Hippocampal formation (tissue), 2 donors: ENCODE data around the gene EN1.

Experiments
- DNase-seq, 2 donors: peaks; one replicate each; lab custom pipeline; 2025; lab: John Stamatoyannopoulos, UW

Gene EN1

DNA sequence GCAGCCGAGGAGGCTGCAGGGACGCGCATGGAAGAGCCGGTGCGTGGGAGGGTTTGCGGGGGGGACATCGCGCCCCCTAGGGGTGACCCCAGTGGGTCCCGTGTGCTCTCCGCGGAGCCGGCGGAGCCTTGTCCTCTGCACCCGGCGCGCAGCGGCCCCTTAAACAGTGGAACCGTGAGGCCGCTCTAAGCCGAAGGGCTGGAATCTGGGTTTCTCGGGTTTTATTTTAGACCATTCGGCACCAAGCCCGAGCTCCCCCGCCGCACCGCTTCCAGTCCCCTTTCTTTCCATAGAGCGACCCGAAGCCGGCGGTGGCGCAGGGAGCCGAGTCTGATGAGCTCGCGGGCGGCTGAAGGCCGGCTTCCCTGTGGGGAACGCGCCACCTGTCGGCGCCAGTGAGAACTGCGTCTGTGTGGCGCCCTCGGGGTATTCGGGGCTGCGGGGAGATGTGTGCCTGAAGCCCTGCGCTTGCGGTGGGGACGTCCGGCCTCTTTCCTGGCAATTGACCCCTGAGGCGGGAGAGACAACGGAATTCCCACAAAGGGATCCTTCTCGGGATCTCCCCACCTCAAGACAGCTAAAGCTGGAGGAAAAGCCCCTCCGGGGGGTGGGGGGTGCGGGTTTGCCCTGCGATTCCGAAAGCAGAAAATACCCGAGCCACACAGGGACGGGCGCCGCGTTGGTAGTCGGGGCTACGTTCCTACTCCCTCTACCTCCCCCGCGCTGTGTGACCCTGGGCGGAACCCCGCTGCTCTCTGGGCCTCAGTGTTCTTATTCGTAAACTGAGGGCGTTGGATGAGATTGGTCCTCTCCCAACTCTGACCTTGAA, 8.2 kb upstream of the EN1 start:
- peak; percentile 21 to 62 for DNase-seq

DNA sequence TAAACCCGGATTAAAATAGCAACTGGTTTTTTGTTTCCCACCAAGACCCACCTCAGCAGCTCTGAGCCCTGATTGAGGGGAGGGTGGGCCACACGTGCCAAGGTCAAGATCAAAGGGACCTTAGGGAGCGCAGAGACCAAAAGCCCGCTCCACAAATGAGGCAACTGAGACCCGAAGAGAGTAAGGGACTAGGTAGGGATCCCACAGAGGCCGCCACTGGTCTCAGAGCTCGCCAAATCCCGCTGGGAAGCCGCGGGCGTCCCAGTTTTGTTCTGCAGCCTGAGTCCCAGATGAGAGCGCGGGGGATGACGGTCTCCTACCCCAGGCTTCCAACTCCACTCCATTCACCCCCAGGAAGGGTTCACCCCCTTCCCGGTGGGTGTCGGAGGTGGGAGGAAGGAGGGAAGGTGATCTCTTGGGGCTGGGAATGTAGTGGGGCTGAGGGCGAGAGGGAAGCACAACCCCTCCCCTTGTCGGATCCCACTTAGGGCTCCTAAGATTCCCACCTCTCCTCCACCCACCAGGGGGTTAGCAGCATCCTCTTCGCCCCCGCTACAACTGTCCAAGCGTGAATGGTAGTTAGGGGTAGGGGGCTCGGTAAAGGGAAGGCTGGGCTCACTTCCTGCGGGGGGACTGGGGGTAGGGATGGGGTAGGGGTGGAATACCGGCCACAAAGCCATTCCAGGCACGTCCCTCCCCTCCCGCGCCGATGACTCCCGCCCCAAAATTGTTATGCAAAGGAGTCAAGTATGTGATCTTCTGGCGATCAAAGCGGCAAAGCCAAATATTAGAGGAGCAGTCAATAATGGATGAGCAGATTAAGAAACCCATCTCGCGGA, 7.3 kb upstream of the EN1 start:
- DNase-seq: no peak

DNA sequence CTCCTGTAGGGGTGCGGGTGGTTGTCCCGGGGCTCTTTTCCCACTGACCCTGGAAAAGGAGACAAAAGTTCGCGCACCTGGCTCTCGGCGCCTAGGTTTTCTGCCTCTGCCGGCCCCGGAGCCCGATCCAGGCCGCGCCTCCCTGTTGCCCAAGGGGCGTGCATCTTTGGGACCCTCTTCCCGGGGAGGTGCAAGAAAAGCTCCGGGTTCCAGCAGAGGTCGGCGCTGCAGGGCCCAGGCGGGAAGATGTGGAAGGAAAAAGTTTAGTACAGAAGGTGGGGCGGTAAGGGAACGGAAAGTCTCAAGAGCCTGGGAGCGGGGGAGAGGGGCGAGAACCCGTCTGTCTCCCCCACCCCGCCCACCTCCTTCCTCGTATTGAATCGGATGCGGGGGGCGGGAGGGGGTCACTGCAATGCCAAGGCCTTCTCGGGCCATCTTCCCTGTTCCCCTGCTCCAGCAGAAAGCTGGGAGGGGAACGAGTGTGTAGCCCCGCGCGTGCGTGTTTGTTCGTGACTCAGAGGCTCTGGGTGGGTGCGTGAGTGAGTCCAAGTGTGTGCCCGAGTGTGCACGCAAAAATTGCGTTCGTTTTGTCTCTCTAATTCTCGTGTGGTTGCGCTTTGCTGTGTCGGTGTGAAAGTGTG, 6.3 kb upstream of the EN1 start:
- no peak for DNase-seq

DNA sequence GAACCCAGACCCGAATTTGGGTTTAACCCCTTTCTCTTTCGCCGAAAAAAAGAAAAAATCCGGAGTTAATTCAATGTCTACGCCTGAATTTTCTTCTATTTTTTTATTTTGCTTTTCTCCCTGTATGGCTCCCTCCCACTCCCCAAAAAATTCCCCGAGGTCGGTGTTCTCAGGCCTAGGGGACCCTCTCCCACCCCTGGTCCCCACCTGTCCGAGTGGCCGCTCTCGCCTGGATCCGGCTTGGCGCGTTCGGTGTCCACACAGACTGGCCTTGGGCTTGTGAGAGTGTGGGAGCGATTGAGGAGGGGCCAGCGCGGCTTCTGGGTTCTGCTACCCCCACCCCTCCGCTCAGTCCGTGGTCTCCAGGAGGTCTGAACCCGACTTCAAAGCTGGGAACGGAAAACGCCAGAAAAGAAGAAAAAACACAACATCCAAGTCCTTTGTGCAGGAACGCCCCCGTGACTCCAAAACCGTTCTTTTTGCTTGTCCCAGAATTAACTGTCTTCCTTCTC, 5.7 kb upstream of the EN1 start:
- no peak for DNase-seq

DNA sequence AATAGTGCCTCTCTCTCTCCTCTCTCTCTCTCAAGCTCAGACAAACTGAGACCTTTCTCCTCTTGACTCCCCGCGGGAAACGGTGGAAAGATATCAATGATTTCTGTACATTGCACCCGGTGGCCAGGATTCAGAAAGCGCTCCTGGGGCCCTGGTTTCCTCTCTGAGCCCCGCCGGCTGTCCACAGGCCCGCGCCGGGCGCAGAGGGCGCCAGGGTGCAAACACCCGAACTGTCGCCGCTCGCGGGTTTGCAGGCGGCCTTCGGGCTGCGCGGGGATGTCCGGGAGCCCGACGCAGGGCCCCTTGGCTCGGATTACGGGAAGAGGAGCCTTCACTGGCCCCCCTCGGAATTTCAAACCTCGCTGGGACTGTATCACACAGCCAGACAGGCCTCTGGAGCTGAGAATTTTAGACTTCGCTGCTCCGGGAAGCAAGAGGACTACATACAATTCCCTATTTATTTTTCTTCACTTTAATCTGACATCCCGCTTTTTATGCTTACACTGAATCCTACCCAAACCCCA, 5.2 kb upstream of the EN1 start:
- no peak for DNase-seq

DNA sequence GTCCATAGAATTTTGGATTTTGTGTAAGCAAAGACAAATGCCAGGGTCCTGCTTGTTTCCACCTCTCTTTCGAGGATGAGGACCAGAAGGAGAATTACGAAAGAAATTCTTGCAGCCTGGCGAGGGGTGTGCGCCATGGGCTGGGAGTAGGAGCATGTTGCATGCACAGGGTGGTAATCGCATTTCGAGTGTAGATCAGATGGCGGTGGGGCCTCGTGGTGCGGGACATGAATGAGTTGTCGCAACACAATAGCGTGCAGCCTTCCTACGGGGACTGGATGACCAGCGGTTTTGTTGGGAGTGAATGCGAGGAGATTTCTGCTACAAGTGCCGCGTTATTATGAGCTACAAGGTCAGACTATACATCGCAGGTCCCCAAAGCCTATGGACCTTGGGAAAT, 4.2 kb upstream of the EN1 start:
- DNase-seq: no peak

DNA sequence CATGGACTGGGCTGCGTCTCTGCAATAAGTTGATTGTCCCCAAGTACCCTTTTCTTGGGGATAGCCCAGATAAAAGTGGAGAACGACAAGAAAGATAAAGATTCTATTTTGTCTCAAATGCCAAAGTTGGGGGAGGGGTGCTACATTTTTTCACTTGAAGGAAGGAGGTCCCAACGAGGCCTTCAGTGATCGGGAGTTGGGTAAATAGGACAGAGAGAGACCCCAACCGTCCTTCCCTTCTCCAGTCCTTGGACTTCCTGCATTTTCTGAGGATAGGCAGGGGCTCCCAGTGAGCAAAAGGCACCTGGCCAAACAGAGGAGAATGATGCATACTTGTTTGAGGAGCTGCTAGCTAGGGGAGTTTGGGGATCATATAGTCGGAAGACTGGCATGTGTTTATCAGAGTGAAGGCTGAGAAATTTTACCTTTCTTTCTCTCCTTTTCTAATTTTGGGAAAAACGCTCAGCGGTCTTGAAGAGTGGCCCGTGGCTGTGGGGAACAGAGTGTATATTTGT, 3.5 kb upstream of the EN1 start:
- no peak for DNase-seq

DNA sequence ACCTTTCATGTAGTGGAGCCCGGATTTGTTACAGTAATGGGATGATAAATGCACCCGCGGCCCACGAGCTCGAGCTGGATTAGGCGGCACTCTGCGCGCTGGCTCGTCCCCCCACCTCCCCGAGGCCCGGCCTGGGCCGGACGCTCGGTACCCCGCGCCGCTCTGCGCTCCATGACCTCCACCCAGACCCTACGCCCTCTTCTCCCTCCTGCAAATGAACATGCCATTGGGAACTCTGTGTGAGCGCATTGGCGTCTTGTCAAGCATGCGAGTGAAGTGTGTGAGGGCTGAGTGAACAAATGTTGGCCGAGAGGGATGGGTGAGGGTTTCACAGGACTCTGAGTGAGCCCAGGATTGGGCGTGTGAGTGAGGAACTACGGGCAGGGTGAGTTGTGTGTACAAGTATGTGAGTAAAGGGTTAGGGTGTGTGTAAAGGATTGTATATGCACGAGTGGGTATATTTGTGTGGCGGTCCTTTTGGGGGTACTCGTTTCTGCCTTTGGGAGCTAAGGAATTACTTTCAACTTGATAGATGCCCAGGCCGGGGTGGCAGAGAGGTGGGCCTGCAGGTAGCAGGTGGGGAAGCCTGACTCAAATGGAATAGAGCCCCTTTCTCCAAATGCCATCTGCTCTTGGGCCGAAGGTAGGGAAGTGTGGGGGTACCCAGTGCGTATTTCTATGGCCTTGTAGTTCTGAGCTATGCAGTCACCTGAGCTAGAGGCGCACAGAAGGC, 2.9 kb upstream of the EN1 start:
- DNase-seq: no peak

DNA sequence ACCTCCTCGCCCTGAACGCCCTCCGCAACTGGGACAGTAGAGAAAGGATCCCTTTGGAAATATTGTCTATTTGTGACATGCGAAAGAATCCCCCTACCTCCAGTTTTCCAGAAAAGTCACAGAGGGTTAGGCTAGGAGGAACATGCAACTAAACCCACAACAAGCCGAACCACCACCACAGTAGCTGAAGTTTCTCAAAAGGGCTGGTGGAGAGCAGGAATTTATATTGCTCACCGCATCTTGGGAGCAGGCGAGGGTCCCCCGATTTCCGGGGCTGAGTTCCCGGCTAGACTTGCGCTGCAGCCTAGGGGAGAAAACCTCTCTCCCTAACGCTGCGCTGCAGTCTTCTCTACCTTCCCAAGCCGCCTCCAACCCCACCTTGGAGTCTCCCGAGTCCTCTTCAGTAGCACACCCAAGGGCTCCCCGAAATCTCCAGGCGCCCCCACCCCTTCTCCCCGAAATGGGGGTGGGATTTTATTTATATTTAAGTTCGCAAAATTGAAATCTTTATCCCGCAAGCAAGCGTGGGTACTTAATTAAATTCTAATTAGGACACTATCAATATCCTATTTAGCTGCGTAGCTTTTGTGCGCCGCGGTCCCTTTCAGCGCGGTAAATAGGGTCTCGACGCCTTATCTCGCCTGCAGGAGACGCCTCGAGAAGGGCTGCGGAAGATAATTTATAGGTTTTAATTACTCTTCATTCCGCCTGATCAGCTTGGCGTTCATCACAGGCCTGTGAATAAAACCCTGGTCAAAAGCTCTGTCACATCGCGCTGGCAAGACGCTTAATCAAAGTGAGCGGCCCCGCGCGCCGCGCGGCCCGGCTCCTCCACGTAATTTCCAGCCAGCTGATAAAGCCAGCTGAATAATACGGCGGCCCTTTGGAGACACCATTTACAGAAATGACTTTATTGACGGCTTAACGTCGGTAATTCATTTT, 2.0 kb upstream of the EN1 start:
- no peak for DNase-seq

DNA sequence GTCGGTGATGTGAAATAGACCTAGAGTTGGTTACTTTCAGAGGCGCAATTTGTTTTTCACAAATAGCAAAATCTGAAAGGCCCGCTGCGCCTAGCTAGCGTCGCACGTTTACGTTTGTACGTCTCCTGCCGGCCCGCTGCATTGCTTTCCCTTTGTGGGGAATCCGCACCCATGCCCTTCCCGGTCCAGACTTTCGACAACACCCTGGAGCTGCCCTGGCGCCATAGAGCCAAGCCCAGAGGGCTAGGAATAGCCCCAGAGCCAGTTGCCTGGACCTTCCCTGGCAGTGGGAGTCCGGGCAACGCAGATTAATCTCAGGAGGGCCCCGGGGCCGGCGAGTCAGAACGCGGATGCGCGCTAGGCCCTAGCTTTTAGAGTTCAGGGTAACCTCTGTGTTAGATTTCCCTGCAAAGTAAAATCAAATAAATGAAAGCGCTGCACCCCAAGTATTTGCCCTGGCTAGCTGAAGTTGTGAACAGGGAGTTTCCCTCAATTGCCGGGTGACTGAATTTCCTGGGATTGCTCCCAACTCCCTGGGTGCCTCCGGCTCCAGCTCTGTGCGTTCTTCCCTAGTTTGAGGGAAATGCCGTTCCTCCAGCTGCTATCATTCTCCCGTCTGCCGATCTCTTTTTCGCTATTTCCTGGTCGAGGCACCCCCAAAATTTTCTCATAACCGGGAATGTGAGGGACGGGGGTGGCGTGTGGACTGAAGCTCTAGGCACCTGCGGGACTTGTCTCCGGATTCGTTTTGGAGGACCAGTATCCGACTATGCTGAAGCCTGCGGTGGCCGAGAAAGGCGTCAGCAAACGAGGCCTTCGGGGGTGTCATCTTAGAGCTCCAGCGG, 1.2 kb upstream of the EN1 start:
- DNase-seq: no peak

DNA sequence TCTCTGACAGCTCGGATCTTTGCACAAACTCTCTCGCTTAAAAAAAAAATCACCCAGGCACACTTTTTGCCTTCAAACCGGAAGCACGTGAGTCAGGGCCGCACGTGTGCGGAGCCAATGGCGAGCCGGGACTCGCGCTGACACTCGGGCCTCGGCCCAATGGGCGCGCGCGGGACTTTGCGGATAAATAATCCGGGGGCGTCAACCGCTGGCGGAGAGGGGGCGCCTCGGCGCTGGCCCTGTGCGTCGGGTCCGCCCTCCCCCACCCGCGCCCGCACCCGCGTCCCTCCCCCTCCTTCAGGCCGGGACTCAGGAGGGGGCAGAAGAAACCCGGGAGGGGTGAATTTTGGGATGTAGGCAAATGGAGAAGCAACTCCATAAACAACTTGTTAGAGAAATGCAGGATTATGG, 319 bp upstream of the EN1 start:
- no peak for DNase-seq

DNA sequence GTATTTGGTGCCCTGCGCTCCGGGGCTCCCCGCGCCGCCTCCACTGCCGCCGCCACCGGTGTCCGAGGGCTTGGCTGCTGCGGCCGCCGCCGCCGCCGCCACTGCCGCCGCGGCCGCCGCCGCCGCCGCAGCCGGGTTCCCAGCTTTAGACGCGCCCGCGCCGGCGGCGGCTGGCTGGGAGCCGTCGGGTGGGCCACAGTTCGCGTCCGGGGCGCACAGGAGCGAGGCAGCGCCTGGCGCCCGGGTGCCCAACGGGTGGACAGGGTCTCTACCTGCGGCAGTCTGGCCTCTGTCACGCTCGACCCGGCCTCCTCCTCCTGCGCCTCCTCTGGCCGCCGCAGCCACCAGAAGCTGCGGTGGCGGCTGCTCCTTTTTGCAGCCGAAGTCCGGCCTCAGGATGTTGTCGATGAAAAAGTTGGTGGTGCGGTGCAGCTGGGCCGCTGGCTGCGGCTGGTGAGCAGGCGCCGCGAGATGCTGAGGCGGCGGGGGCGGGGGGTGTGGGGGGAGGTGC, 951 bp downstream of the EN1 start:
- DNase-seq: no peak

DNA sequence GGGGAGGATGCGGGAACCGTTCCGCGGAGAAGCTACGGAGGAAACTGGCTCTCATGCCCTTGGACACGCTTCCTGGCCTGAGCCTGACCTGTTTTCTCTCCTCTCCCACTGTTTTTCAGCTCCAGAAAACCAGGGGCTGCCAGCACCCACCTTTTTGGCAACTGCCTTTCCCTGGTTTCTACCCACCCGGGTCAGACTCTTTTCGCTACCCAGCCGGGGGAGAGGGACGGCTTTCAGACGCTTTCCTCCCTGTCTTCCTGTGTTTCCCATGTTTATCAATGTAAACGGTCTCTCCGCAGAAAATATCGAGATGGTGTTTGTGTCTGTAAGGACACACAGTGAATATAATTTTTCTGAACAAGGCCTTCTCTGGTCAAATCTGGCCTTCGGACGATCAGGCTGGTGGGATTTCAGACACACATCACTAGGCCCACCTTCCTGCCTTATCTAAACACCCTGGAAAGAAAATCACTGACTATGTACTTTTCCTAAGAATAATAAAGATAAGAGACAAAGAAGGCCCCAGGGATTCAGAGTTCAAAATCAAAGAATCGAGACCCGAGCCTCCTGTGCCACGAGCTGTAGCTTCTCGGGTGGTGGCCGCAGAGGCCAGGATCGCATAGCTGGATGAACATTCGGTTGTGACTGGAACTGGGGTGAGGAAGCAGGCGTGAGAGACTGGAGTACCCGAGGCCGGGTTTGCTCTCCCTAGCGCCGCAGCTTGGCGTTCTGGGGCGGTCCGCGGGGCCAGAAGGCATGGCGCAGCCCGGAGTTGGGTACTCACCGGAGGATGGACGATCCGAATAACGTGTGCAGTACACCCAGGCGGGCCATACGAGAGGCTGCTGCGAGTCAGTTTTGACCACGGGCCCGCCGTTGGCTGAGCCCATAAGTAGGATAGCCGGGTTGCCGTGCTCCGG, 1.7 kb downstream of the EN1 start:
- DNase-seq: no peak

DNA sequence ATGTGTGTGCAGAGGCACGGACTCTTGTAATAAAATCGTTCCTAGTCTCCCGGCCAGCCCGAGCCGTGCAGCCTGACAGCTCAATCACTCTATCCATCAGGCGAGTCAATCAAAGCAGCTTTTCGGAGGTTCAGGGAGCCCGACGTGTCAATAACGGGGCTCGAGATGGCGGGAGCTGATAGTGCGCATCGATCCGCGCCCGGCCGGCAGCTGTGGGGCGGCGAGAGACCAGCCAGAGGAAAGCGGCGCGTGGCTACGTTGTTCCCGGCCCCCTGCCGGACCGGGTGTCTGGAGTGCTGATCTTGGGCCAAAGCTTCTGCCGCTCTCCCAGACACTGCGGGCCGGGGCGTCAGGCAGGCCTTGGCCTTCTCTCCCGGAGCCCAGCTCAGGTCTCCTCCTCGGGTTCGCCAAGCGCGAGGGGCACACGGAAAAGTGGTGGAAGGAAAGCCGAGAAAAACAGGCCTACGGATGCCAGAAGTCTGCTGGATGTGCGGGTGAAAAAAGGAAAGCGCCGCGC, 2.4 kb downstream of the EN1 start:
- DNase-seq: no peak

DNA sequence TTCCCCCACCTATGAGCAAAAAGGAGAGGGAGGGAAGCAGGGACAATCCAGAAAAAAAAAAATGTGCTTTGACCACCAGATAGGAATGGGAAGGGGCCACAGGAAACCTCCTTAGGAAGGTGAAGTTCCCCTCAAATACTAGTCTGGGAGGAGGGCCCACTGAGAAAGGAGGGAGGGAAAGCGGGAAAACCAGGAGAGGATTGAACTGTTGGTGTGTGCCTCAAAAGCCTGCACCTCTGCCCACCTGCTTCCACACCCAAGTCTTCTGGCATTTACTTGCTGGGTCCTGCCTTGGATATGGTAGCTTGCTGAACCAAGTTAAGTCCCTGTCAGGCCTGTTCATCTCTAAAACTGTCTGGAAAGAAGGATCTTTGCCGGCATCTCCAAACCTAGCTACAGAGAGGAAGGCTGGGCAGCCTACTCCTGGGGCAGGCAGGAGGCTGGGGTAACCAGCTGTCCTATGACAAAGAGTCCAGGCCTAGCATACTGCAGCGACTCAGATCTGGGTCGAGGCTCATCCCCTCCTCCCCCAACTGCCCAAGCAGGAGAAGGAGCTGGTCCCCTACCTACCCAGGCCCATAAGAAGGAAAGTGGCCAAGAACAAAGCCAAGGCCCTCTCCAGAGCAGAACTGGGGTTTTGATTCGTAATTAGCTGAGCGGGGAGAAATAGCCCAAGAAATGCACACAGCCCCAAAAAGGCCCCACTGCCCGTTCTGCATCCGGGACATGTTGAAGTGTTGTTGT, 3.0 kb downstream of the EN1 start:
- DNase-seq: no peak

DNA sequence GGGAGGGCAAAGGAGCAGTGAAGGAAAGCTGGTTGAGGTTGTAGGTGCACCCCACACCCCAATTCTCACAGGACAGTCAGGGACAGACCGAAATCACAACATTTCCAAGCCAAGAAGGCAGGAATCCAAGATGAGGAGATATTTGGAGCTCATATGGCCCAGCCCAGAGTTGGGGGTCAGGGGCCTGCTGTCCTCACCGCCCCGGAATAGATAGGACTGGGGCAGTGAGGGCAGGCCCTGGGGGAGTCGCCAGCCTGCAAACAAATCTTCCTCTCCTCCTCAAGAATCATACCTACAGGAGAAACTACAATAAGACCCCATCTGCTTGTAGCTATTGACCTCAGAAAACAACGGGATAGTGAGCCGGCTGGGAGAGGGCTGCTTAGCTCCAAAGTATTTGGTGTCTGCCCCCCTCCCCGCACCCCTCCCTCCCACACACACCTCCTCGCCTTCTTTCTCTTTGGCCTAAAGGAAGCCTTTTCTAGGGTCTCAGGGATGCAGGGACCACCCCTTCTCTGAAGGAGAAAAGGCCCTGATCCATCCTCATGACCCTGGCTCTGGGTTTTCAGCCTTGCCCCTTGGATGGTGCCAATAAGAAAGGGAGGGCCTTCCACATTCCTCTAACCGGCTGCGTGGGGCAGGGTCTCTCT, 3.8 kb downstream of the EN1 start:
- no peak for DNase-seq
